ENCODE measurements around the gene FCRLB. TPM values are rescaled to one million over a fixed set of nuclear protein-coding genes. Genes with fewer than 3 reads are reported as not detected.

FCRLB gene
- total and polyA plus RNA-seq, 2 experiments from 2014 or later: 0.37 to 0.56 TPM

DNA sequence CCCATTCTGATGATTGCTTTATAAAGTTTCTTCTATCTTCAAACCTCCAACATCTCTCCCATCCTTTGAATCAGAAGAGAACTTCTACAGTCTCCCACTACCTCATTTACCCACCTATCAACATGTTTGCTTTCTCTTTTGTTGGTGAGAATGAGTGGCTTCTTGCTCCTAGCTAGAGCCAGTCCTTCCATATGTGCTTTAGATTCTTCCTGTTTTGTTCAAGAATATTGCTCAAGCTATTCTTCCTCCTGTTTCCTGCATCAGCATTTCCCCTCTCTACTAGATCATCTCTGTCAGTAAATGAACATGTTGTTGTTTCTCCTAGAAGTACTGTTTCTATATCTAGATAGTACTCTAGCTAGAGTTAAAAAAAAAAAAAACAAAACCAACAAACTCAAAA lies 51.1 kb downstream of the FCRLB start (continued):
- TF ChIP-seq CTCF (conservative IDR thresholded peaks at IDR 0.05; ENCODE audit: low read depth in 2 of 2): no peak
- no peak for TF ChIP-seq EZH2phosphoT487 (IDR thresholded peaks at IDR 0.05; ENCODE audit: unreplicated experiment)

DNA sequence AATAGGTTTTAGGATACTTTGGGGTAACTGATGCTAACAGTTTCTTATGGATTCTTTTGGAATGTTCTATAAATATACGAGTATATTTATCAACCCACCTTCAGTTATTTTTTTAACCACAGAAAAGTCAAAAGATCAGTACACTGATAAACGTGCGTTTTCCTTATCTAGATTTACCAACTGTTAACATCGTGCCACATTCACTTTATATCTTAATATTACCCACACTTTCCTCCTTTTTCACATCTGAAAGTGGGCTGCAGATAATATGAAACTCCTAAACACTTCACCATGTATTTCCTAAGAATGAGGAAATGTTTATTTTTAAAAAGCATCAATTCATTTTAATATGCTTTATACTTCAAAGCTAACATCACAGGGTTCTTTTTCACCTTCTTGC lies 52.4 kb downstream of the FCRLB start:
- no peak overlapping the region for H2AFZ ChIP-seq
- H3F3A ChIP-seq (replicated peaks; ENCODE audit: low read depth): no peaks in the 10 kb centered on the region
- Mint-ChIP-seq H3K36me3 (ENCODE audit: low read depth) (no peaks in the 10 kb centered on the region), H3K4me1 (peaks cover 3% of the 10 kb centered on the region; the same call in 1 of the 3 replicates), H3K4me3 (no peak overlapping the region), H3K27ac (no peak overlapping the region), H3K9me3 (no peaks in the 10 kb centered on the region), H3K27me3 (ENCODE audit: insufficient read depth, low read depth, poor library complexity) (no peaks in the 10 kb centered on the region)
- no peaks in the 10 kb centered on the region for H3K4me1 ChIP-seq (ENCODE audit: insufficient read depth)
- H3K27me3 ChIP-seq (ENCODE audit: insufficient read depth): no peaks in the 10 kb centered on the region
- no peaks in the 10 kb centered on the region for H3K9me2 ChIP-seq (ENCODE audit: insufficient read depth)
- 0 out of 2 replicates have a peak, but pooled peaks cover 9% of the 10 kb centered on the region for H4K20me1 ChIP-seq (replicated peaks; ENCODE audit: insufficient read depth)
- ATAC-seq (no peak), DNase-seq (ENCODE audit: low spot score) (no peak)
- no peak overlapping the region for H3K4me2 ChIP-seq
- H3K4me3 ChIP-seq: no peak overlapping the region
- peaks cover 22% of the 10 kb centered on the region for H3K79me2 ChIP-seq (replicated peaks; ENCODE audit: insufficient read depth)
- H3K27ac ChIP-seq (ENCODE audit: low read depth): no peak overlapping the region
- H3K36me3 ChIP-seq (ENCODE audit: insufficient read depth): no peaks in the 10 kb centered on the region
- TF ChIP-seq ZNF331 (CRISPR knock-in tag; IDR thresholded peaks at IDR 0.05; ENCODE audit: low read depth): no peak
- TF ChIP-seq NANOG (IDR thresholded peaks at IDR 0.05; ENCODE audit: borderline replicate concordance): no peak
- TF ChIP-seq CTCF (conservative IDR thresholded peaks at IDR 0.05; ENCODE audit: low read depth in 2 of 2): no peak
- TF ChIP-seq, protein P1, sequence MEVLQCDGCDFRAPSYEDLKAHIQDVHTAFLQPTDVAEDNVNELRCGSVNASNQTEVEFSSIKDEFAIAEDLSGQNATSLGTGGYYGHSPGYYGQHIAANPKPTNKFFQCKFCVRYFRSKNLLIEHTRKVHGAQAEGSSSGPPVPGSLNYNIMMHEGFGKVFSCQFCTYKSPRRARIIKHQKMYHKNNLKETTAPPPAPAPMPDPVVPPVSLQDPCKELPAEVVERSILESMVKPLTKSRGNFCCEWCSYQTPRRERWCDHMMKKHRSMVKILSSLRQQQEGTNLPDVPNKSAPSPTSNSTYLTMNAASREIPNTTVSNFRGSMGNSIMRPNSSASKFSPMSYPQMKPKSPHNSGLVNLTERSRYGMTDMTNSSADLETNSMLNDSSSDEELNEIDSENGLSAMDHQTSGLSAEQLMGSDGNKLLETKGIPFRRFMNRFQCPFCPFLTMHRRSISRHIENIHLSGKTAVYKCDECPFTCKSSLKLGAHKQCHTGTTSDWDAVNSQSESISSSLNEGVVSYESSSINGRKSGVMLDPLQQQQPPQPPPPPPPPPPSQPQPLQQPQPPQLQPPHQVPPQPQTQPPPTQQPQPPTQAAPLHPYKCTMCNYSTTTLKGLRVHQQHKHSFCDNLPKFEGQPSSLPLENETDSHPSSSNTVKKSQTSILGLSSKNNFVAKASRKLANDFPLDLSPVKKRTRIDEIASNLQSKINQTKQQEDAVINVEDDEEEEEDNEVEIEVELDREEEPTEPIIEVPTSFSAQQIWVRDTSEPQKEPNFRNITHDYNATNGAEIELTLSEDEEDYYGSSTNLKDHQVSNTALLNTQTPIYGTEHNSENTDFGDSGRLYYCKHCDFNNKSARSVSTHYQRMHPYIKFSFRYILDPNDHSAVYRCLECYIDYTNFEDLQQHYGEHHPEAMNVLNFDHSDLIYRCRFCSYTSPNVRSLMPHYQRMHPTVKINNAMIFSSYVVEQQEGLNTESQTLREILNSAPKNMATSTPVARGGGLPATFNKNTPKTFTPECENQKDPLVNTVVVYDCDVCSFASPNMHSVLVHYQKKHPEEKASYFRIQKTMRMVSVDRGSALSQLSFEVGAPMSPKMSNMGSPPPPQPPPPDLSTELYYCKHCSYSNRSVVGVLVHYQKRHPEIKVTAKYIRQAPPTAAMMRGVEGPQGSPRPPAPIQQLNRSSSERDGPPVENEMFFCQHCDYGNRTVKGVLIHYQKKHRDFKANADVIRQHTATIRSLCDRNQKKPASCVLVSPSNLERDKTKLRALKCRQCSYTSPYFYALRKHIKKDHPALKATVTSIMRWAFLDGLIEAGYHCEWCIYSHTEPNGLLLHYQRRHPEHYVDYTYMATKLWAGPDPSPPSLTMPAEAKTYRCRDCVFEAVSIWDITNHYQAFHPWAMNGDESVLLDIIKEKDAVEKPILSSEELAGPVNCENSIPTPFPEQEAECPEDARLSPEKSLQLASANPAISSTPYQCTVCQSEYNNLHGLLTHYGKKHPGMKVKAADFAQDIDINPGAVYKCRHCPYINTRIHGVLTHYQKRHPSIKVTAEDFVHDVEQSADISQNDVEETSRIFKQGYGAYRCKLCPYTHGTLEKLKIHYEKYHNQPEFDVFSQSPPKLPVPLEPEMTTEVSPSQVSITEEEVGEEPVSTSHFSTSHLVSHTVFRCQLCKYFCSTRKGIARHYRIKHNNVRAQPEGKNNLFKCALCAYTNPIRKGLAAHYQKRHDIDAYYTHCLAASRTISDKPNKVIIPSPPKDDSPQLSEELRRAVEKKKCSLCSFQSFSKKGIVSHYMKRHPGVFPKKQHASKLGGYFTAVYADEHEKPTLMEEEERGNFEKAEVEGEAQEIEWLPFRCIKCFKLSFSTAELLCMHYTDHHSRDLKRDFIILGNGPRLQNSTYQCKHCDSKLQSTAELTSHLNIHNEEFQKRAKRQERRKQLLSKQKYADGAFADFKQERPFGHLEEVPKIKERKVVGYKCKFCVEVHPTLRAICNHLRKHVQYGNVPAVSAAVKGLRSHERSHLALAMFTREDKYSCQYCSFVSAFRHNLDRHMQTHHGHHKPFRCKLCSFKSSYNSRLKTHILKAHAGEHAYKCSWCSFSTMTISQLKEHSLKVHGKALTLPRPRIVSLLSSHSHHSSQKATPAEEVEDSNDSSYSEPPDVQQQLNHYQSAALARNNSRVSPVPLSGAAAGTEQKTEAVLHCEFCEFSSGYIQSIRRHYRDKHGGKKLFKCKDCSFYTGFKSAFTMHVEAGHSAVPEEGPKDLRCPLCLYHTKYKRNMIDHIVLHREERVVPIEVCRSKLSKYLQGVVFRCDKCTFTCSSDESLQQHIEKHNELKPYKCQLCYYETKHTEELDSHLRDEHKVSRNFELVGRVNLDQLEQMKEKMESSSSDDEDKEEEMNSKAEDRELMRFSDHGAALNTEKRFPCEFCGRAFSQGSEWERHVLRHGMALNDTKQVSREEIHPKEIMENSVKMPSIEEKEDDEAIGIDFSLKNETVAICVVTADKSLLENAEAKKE (CRISPR knock-in tag; IDR thresholded peaks at IDR 0.05): no peak
- TF ChIP-seq, protein P2, sequence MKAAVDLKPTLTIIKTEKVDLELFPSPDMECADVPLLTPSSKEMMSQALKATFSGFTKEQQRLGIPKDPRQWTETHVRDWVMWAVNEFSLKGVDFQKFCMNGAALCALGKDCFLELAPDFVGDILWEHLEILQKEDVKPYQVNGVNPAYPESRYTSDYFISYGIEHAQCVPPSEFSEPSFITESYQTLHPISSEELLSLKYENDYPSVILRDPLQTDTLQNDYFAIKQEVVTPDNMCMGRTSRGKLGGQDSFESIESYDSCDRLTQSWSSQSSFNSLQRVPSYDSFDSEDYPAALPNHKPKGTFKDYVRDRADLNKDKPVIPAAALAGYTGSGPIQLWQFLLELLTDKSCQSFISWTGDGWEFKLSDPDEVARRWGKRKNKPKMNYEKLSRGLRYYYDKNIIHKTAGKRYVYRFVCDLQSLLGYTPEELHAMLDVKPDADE (IDR thresholded peaks at IDR 0.05): no peak
- no peak for TF ChIP-seq EZH2phosphoT487 (IDR thresholded peaks at IDR 0.05; ENCODE audit: unreplicated experiment)
- TF ChIP-seq STAT1 (IDR thresholded peaks at IDR 0.05; ENCODE audit: unreplicated experiment): no peak
- no peak for TF ChIP-seq CREB1 (CRISPR knock-in tag; IDR thresholded peaks at IDR 0.05; ENCODE audit: low read depth)
- TF ChIP-seq REST (IDR thresholded peaks at IDR 0.05; ENCODE audit: unreplicated experiment): no peak
- TF ChIP-seq EZH2 (IDR thresholded peaks at IDR 0.05; ENCODE audit: low read depth, unreplicated experiment): no peak

All from GM23338 (cell line).